Left lung (tissue), 10 donors: ENCODE measurements around the gene LARGE2. TPM values are rescaled to one million over a fixed set of nuclear protein-coding genes. Genes with fewer than 3 reads are reported as not detected.
A peak's percentile ranks its signal among the peaks of the same experiment; 100 is the strongest.

Experiments used
- ATAC-seq: fragments of 200-7000 bp; cut with Tn5 transposase; one replicate; pipeline ENCODE4 v1.9.1; 2020; ENCODE audit warnings: moderate library complexity
- DNase-seq, 4 donors: peaks; one replicate each; pipeline ENCODE4 v3.0.0-alpha.2; 2013 to 2020
- H3K27ac ChIP-seq, 2 donors: fragments of 200-600 bp; sonication (generic) in 1 of 2; one replicate each; pipeline versions ENCODE4 v1.5.0 to v1.8.0; 2020 to 2021
- H3K27me3 ChIP-seq, 2 donors: fragments of 200-600 bp; sonication (generic) in 1 of 2; one replicate each; pipeline versions ENCODE4 v1.5.0 to v1.8.0; 2020 to 2021
- H3K36me3 ChIP-seq, 2 donors: fragments of 200-600 bp; sonication (generic) in 1 of 2; one replicate each; pipeline versions ENCODE4 v1.5.0 to v1.8.0; 2020 to 2021
- H3K4me1 ChIP-seq, 2 donors: fragments of 200-600 bp; one replicate each; pipeline ENCODE4 v1.8.0; 2021
- H3K4me3 ChIP-seq, 2 donors: fragments of 200-600 bp; sonication (generic) in 1 of 2; one replicate each; pipeline versions ENCODE4 v1.5.0 to v1.8.0; 2020 to 2021; ENCODE audit warnings: mild to moderate bottlenecking in 1 of 2
- H3K9me3 ChIP-seq, 2 donors: fragments of 200-600 bp; sonication (generic) in 1 of 2; one replicate each; pipeline versions ENCODE4 v1.5.0 to v1.8.0; 2020 to 2021
- CTCF ChIP-seq, 2 donors: fragments of 200-600 bp; sonication (generic) in 1 of 2; IDR thresholded peaks; one replicate each; pipeline versions ENCODE4 v1.5.0 to v1.8.0; 2021; ENCODE audit warnings: antibody characterized with exemption in 2 of 2
- intact Hi-C, 2 donors: fragments of 100-400 bp; cut with DNase I; formaldehyde crosslinking; loops; one replicate each; pipeline versions ENCODE4 v1.11.2 to v1.14.2; 2022
- polyA plus RNA-seq, 6 donors: library from polyadenylated mRNA; unstranded; fragments of 120-200 nt; gene quantifications; one replicate each; pipeline ENCODE4 v1.2.1, GENCODE V29; 2013; ENCODE audit not compliant: insufficient read length in 6 of 6
- total RNA-seq, 2 donors: library from RNA; stranded (reverse); fragmentation: NEBNext Ultra II Directional; extraction: Animal tissue kit (Norgen Biotek cat#: 25700); gene quantifications; one replicate each; pipeline ENCODE4 v1.2.1, GENCODE V29; 2021
- donor health status: DM: no; HTN: yes; CAD: no.
- donor health status: DM: no; HTN: no; CAD: no.

The LARGE2 gene
- total and polyA plus RNA-seq, 8 donors = 7.5 to 17.2 (median 13.5) TPM

GRCh38 chr11:45879803-45880686 is 42.4 kb upstream of the LARGE2 start:
- DNase-seq (no peak), ATAC-seq (no peak)
- H3K36me3 ChIP-seq = peaks cover 0 to 71% of the 10 kb centered on the region in 2 donors
- intact Hi-C loops = no loop called here
- TF ChIP-seq CTCF (IDR thresholded peaks at IDR 0.05) = no peak
- peaks cover 0 to 4% of the 10 kb centered on the region in 2 donors for H3K27me3 ChIP-seq
- no peaks in the 10 kb centered on the region for H3K9me3 ChIP-seq
- H3K4me1 ChIP-seq = no peaks in the 10 kb centered on the region
- H3K4me3 ChIP-seq = no peak overlapping the region
- H3K27ac ChIP-seq = no peak overlapping the region

DNA sequence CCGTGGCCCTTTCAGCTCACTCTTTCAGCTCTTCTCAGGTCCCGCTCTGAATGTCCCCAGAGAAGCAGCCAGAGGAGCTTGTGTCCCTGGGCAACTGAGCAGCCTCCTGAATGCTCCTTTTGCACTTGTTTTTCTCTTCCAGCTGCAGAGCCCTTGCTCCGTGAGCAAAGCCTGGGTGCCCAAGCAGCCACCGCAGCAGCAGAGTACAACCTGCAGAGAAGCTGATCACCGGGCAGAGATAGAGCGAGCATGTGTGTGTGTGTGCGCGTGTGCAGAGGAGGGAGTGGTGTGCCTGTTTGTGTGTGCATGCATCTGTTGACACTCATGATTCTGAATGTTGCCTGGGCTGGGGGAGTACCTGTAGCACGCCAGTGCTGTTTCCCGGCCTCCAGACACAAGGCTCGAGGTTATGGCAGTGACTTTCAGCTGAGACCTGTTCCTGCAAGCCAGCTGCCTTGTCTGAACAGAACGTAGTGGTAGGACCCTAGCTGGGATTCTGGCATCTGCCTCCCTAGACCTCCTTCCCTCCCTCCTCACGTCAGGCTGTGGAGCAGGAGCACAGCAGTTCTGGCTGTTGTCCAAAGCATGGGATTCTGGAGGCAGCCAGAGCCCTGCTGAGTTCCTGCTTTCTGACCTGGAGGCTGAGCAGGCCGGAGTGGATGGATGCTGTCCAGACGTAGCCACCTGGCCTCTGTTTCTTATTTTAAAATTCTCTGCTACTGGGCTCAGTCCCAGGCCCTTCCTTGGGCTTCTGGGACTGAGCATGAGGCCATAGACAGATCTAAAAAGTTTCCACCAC is 41.5 kb upstream of the LARGE2 start:
- DNase-seq (no peak), ATAC-seq (no peak)
- no peak for TF ChIP-seq CTCF (IDR thresholded peaks at IDR 0.05)
- Histone ChIP-seq H3K4me3 (no peak overlapping the region), H3K4me1 (peaks cover 0 to 4% of the 10 kb centered on the region in 2 donors), H3K27ac (no peak overlapping the region), H3K36me3 (peaks cover 0 to 65% of the 10 kb centered on the region in 2 donors), H3K27me3 (peaks cover 0 to 11% of the 10 kb centered on the region in 2 donors), H3K9me3 (no peaks in the 10 kb centered on the region)
- intact Hi-C loops = no loop called here

DNA sequence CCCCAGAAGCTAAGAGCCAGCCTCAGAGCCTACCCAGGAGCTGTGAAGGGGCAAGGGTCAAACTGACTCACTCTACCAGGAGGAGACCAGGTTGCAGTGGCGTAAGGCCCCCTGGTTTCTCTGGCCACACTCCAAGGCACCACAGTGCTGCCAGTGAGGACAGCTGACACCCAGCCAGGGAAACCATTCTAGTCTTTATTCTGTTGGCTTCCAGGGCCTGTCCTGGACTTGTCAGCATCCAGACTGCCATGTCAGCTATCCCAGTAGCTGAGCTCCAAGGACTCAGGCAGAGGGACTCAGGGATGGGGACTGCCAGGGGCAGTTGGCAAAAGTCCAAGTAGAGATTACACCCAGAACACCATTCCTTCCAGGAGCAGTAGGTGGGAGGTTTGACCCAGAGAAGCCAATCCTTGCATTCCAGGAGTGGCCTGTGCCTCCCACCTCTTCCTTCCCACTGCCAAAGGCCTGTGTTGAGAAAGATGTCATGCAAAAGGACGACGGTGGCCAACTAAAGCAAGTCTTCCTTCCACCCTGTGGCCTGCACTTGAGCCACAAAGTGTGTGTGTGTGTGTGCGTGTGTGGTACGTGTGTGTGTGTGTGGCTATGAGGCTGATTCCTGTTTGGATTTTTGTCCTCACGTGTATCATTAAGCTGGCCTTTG is 40.6 kb upstream of the LARGE2 start:
- Histone ChIP-seq H3K4me1 (peaks cover 0 to 7% of the 10 kb centered on the region in 2 donors), H3K36me3 (peaks cover 0 to 56% of the 10 kb centered on the region in 2 donors), H3K4me3 (no peak overlapping the region), H3K9me3 (no peaks in the 10 kb centered on the region), H3K27me3 (peaks cover 0 to 20% of the 10 kb centered on the region in 2 donors), H3K27ac (no peak overlapping the region)
- TF ChIP-seq CTCF (IDR thresholded peaks at IDR 0.05) = no peak
- intact Hi-C loops = no loop called here
- DNase-seq = no peak
- no peak for ATAC-seq

DNA sequence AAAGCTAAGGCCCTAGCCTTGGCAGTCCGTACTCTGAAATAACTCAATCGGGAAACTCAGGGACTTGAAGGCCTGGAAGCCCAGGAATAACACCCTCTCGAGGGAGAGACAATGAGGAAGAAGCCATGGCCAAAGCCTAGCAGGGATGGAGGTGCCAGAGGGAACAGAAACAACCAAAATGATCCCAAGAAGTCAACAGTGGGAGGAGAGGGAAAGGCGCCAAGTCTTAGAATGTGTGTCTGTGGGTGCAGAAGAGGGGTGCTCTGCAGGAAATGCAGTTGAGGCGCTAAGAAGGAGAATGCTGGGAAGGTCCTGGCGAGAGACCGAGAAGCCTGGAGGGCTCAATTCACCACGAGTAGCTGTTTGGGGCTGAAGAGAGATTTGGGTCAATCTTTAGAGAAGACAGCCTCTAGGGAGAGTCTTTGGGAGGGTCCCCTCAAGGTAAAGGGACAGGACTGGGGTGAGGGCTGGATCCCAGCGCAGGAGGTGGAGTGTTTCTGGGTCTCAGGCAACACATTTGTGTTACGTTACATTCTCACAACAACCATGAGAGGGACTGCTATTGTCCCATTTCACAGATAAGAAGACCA is 37.8 kb upstream of the LARGE2 start:
- peak overlapping the region in 1 of 2 donors; percentile 44 for H3K4me3 ChIP-seq
- peaks cover 0 to 29% of the 10 kb centered on the region in 2 donors for H3K27me3 ChIP-seq
- peaks cover 0 to 33% of the 10 kb centered on the region in 2 donors for H3K36me3 ChIP-seq
- DNase-seq = no peak
- no peak for ATAC-seq
- H3K4me1 ChIP-seq = peaks cover 0 to 7% of the 10 kb centered on the region in 2 donors
- TF ChIP-seq CTCF (IDR thresholded peaks at IDR 0.05) = no peak
- H3K27ac ChIP-seq = no peak overlapping the region
- H3K9me3 ChIP-seq = no peaks in the 10 kb centered on the region
- intact Hi-C loops = no loop called here
